ENCODE data around the gene AFAP1. TPM values are rescaled to one million over a fixed set of nuclear protein-coding genes. Genes with fewer than 3 reads are reported as not detected.

The AFAP1 gene
- total RNA-seq, 1 experiment from 2014 or later: 42.1 TPM

- ATAC-seq (no peak), DNase-seq (no peak)
- H2AFZ ChIP-seq (ENCODE audit: low read length): no peak overlapping the region
- H3K4me2 ChIP-seq (ENCODE audit: low read length): no peak overlapping the region
- no peaks in the 10 kb centered on the region for H3K9me3 ChIP-seq (ENCODE audit: low read length)
- TF ChIP-seq EZH2phosphoT487 (IDR thresholded peaks at IDR 0.05; ENCODE audit: borderline replicate concordance, low read length): no peak
- no peaks in the 10 kb centered on the region for H3K27me3 ChIP-seq (ENCODE audit: low read length)
- no peaks in the 10 kb centered on the region for H3K36me3 ChIP-seq (ENCODE audit: low read depth, low read length)
- H3K9me2 ChIP-seq (replicated peaks; ENCODE audit: low read length): no peaks in the 10 kb centered on the region
- no peaks in the 10 kb centered on the region for H4K20me1 ChIP-seq (ENCODE audit: low read length)
- H3K4me1 ChIP-seq (ENCODE audit: insufficient read depth, low read length): peaks cover 1% of the 10 kb centered on the region; the same call in 1 of the 2 replicates
- no TSS peak for BruUV-seq (replicated peaks)
- POLR2A ChIA-PET (ENCODE audit: unreplicated experiment): no interaction called here
- no peaks in the 10 kb centered on the region for H3K79me2 ChIP-seq (ENCODE audit: low read length)
- intact Hi-C loops (cut with micrococcal nuclease): no loop called here
- H3K9ac ChIP-seq (ENCODE audit: low read length): no peak overlapping the region
- H3K27ac ChIP-seq (ENCODE audit: low read length): no peak overlapping the region
- CTCF ChIA-PET: no interaction called here
- no peaks in the 10 kb centered on the region for H3F3A ChIP-seq (ENCODE audit: low read length, unreplicated experiment)
- H3K4me3 ChIP-seq (ENCODE audit: low read length): no peak overlapping the region
Measured at GRCh38 chr4:7950301-7951092, 10.8 kb upstream of the AFAP1 start.

DNA sequence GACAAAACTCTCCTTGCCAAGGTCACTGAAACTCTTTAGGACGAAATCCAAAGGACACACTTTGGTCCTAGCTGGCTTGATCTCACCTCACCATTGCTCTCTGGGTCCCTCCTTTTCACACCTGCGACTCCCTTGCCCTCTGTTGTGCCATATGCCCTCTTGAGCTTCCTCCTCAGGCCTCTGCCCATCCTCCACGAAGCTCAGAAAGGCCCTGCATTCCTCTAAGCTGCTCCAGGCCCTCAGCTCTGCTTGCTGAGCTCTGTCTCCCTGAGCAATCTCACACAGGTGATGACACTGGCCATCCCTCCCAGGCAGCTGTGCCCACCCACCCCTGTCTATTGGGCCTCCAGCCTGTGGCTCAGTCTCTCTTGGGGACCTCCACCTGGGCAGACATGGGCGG is 10.1 kb upstream of the AFAP1 start:
- H3F3A ChIP-seq (ENCODE audit: low read length, unreplicated experiment): no peaks in the 10 kb centered on the region
- H3K4me1 ChIP-seq (ENCODE audit: insufficient read depth, low read length): no peaks in the 10 kb centered on the region
- DNase-seq: no peak
- H3K9ac ChIP-seq (ENCODE audit: low read length): no peak overlapping the region
- H4K20me1 ChIP-seq (ENCODE audit: low read length): no peaks in the 10 kb centered on the region
- no peaks in the 10 kb centered on the region for H3K36me3 ChIP-seq (ENCODE audit: low read depth, low read length)
- no peak overlapping the region for H3K27ac ChIP-seq (ENCODE audit: low read length)
- H3K9me2 ChIP-seq (replicated peaks; ENCODE audit: low read length): no peaks in the 10 kb centered on the region
- H3K79me2 ChIP-seq (ENCODE audit: low read length): no peaks in the 10 kb centered on the region
- H3K27me3 ChIP-seq (ENCODE audit: low read length): no peaks in the 10 kb centered on the region
- no peak for ATAC-seq
- no TSS peak for BruUV-seq (replicated peaks)
- no peak overlapping the region for H3K4me2 ChIP-seq (ENCODE audit: low read length)
- H3K9me3 ChIP-seq (ENCODE audit: low read length): no peaks in the 10 kb centered on the region
- no peak overlapping the region for H2AFZ ChIP-seq (ENCODE audit: low read length)
- intact Hi-C loops (cut with micrococcal nuclease): no loop called here
- POLR2A ChIA-PET (ENCODE audit: unreplicated experiment): no interaction called here
- CTCF ChIA-PET: no interaction called here
- TF ChIP-seq CTCF (conservative IDR thresholded peaks at IDR 0.05; ENCODE audit: low read depth, low read length) (no peak), EZH2 (IDR thresholded peaks at IDR 0.05; ENCODE audit: low read length, unreplicated experiment) (no peak), EZH2phosphoT487 (IDR thresholded peaks at IDR 0.05; ENCODE audit: borderline replicate concordance, low read length) (no peak)
- no peak overlapping the region for H3K4me3 ChIP-seq (ENCODE audit: low read length)

DNA sequence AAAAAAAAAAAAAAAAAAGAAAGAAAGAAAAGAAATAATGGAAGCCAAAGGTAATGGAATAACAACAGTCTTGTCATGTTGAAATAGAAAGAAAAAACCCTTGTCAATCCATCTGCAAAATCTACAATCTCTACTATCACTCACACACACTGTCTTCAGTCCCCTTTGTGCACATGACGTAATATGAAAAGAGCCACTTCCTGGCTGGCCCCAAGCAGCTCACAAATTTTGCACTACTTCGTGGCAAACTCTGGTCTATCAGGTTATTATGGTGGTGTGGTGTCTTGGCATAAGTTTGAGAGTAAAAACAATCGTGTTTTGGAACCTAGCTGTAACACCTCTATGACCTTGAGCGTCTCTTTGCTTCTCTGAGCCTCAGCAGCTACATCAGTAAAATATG is 8.3 kb upstream of the AFAP1 start:
- POLR2A ChIA-PET (ENCODE audit: unreplicated experiment): no interaction called here
- intact Hi-C loops (cut with micrococcal nuclease): no loop called here
- no peaks in the 10 kb centered on the region for H3K4me1 ChIP-seq (ENCODE audit: insufficient read depth, low read length)
- no peaks in the 10 kb centered on the region for H3K9me2 ChIP-seq (replicated peaks; ENCODE audit: low read length)
- no peaks in the 10 kb centered on the region for H3K36me3 ChIP-seq (ENCODE audit: low read depth, low read length)
- no peaks in the 10 kb centered on the region for H3F3A ChIP-seq (ENCODE audit: low read length, unreplicated experiment)
- no TSS peak for BruUV-seq (replicated peaks)
- TF ChIP-seq EZH2 (IDR thresholded peaks at IDR 0.05; ENCODE audit: low read length, unreplicated experiment) (no peak), CTCF (conservative IDR thresholded peaks at IDR 0.05; ENCODE audit: low read depth, low read length) (no peak), EZH2phosphoT487 (IDR thresholded peaks at IDR 0.05; ENCODE audit: borderline replicate concordance, low read length) (no peak)
- no peak overlapping the region for H3K4me3 ChIP-seq (ENCODE audit: low read length)
- H3K9ac ChIP-seq (ENCODE audit: low read length): no peak overlapping the region
- CTCF ChIA-PET: no interaction called here
- no peaks in the 10 kb centered on the region for H4K20me1 ChIP-seq (ENCODE audit: low read length)
- H3K4me2 ChIP-seq (ENCODE audit: low read length): no peak overlapping the region
- no peaks in the 10 kb centered on the region for H3K79me2 ChIP-seq (ENCODE audit: low read length)
- no peak overlapping the region for H2AFZ ChIP-seq (ENCODE audit: low read length)
- no peak overlapping the region for H3K27ac ChIP-seq (ENCODE audit: low read length)
- no peaks in the 10 kb centered on the region for H3K9me3 ChIP-seq (ENCODE audit: low read length)
- ATAC-seq (no peak), DNase-seq (no peak)
- no peaks in the 10 kb centered on the region for H3K27me3 ChIP-seq (ENCODE audit: low read length)
